Testis (tissue), 3 donors: ENCODE results near the gene MET. TPM values are rescaled to one million over a fixed set of nuclear protein-coding genes. Genes with fewer than 3 reads are reported as not detected.

Source experiments
- DNase-seq: peaks from one replicate; pipeline ENCODE4 v3.0.0-alpha.2; 2019
- H3K27ac ChIP-seq, 2 donors: fragments of 200-600 bp; sonication (generic); one replicate each; pipeline ENCODE4 v1.5.1; 2019
- H3K27me3 ChIP-seq: fragments of 200-600 bp; sonication (generic); one replicate; pipeline ENCODE4 v1.5.1; 2019
- H3K36me3 ChIP-seq: fragments of 200-600 bp; sonication (generic); one replicate; pipeline ENCODE4 v1.5.1; 2017; ENCODE audit warnings: low read depth; ENCODE audit errors: missing control alignments
- H3K4me1 ChIP-seq: fragments of 200-600 bp; sonication (generic); one replicate; pipeline ENCODE4 v1.5.1; 2019
- H3K4me3 ChIP-seq, 2 donors: fragments of 200-600 bp; sonication (generic); one replicate each; pipeline ENCODE4 v1.5.1; 2017 to 2019
- H3K9me3 ChIP-seq: fragments of 200-600 bp; sonication (generic); one replicate; pipeline ENCODE4 v1.5.1; 2017
- CTCF ChIP-seq, 3 experiments: fragments of 450-650 bp in 2 of 3; fragments of 200-600 bp in 1 of 3; sonication (generic) in 1 of 3; IDR thresholded peaks; one replicate each; pipeline ENCODE4 v1.5.1; 2016 to 2019; ENCODE audit warnings: antibody characterized with exemption in 3 of 3, mild to moderate bottlenecking in 2 of 3, moderate library complexity in 1 of 3
- POLR2A ChIP-seq: fragments of 450-650 bp; IDR thresholded peaks from one replicate; pipeline ENCODE4 v1.6.1; 2017; ENCODE audit warnings: antibody characterized with exemption, mild to moderate bottlenecking, moderate library complexity
- WGBS, 2 donors: methylation state at CpG; one replicate each; pipeline ENCODE4 v1.1.5; 2018; 5-methylcytosine and 5-hydroxymethylcytosine counted together
- intact Hi-C: fragments of 100-400 bp; cut with DNase I; formaldehyde crosslinking; loops from one replicate; pipeline ENCODE4 v1.15.1; 2023; ENCODE audit warnings: low total_unique reads
- polyA plus RNA-seq: library from polyadenylated mRNA; stranded (reverse); fragments of 350-450 nt; fragmentation: Illumina TruSeq; extraction: RNeasy Lipid Tissue Mini Kit (QIAGEN cat#74804); gene quantifications from one replicate; pipeline ENCODE4 v1.2.3, GENCODE V29; 2014; ENCODE audit warnings: low read depth, low replicate concordance; ENCODE audit not compliant: insufficient read depth
- total RNA-seq, 2 donors: library from RNA; depleted of rRNA; stranded (reverse); fragments of >200 nt; gene quantifications; one replicate each; pipeline ENCODE4 v1.2.3, GENCODE V29; 2016

MET gene
- total and polyA plus RNA-seq, 3 donors from 2014 or later = 2.0 to 3.9 (median 3.2) TPM

DNA sequence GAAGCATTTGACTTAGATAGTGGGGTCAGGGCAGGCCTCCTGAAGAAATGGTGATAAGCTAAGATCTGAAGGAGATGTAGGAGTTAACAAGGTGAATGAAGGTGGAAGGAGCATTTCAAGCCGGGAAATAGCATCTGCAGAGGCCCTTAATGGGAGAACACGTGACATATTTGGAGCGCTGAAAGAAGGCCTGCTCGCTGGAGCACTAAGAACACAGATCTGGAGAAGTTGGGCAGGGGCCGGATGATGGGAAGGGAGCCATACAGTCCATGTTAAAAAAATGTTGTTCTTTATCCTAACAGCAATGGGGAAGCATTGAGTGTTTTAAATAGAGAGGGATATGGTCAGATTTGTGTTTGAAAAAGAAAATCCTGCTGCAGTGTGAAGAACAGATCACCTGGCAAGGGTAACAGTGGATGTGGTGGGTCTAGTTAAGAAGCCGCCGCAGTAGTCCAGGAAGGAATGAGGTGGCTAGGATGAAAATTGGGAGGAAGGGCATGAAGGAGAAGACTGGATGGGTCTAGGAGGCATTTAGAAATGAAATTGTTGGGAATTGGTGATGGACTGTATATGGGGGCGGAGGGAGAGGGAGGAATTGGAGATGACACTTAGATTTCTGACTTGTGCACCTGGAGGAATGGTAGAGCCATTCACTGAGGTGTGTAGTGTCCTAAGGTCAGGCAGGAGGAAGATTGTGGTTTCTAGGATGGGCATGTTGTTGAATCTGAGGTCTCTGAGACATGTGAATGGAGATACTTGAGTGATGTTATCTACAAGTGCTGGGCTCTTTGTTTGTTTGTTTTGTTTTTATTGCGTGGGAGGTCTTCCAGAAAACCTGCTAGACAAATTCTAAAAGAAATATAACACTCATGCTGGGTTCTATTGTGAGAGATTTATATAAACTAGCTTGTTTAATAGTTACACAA is 58.4 kb downstream of the MET start:
- DNase-seq = no peak
- TF ChIP-seq POLR2A (no peak), CTCF (IDR thresholded peaks at IDR 0.05) (no peak)
- WGBS, 2 donors = 90 to 91% methylated on average over 9 of the region's 9 CpGs
- Histone ChIP-seq H3K9me3 (no peaks in the 10 kb centered on the region), H3K4me1 (no peaks in the 10 kb centered on the region), H3K27ac (no peak overlapping the region), H3K4me3 (no peak overlapping the region), H3K36me3 (no peaks in the 10 kb centered on the region), H3K27me3 (no peaks in the 10 kb centered on the region)
- intact Hi-C loops = no loop called here

DNA sequence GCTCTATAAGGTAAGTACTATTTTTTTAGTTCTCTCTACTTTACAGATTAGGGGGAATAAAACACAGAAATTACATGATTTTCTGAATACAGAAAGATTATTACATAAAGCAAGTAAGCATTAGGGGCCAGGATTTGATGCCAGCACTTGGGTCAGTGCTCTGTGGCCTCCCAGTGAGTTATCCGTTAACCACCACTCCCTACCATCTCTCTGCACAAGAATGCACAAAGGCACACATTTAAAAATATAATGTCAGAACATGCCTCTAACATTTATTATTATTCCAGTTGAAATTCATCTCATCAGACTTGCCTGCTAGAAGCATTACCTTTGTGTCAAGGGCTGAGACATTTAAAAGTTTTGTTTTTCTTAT is 59.0 kb downstream of the MET start:
- no peak overlapping the region for H3K4me3 ChIP-seq
- H3K27me3 ChIP-seq = no peaks in the 10 kb centered on the region
- H3K27ac ChIP-seq = no peak overlapping the region
- TF ChIP-seq POLR2A (no peak), CTCF (IDR thresholded peaks at IDR 0.05) (no peak)
- H3K9me3 ChIP-seq = no peaks in the 10 kb centered on the region
- WGBS, 2 donors = 78 to 94% methylated on average over 1 of the region's 1 CpG
- no peaks in the 10 kb centered on the region for H3K4me1 ChIP-seq
- intact Hi-C loops = no loop called here
- DNase-seq = no peak
- no peaks in the 10 kb centered on the region for H3K36me3 ChIP-seq

DNA sequence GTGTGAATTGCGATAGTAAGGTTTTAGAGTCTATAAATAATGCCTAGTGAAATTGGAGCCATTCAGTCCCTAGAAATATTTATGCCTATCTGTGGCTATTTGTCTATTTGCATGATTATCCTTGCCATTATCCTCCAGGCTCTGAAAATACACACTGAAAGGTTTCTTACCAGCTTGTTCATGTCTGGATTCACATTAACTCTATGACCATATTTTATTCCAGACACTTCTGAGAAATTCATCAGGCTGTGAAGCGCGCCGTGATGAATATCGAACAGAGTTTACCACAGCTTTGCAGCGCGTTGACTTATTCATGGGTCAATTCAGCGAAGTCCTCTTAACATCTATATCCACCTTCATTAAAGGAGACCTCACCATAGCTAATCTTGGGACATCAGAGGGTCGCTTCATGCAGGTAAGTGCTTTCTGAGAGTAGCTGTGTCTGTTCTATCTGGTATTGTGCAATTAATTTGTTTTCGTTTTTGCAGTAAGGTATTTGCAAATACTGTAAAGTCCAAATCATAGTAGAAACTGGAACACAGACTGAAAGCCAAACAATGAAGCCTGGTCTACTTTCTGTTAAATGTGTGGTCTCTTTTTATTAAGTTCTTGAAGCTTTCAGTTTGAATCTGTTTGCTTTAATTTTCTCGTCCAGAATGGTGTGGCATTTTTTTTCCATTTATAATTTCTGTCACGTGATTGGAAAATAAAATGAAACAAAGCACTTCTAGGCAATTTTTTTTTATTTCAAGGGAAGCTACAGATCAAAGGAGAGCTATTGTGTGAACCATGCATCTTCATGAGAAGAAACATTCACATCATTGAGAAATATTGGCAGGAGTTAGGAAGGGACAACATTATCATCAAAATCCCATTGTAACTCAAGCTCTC is 59.7 kb downstream of the MET start:
- no peaks in the 10 kb centered on the region for H3K4me1 ChIP-seq
- no peak overlapping the region for H3K4me3 ChIP-seq
- H3K9me3 ChIP-seq = no peaks in the 10 kb centered on the region
- intact Hi-C loops = no loop called here
- DNase-seq = no peak
- H3K27ac ChIP-seq = no peak overlapping the region
- 90% methylated on average over 12 of the region's 12 CpGs for WGBS, 2 donors
- no peaks in the 10 kb centered on the region for H3K27me3 ChIP-seq
- no peak for TF ChIP-seq POLR2A
- no peak for TF ChIP-seq CTCF (IDR thresholded peaks at IDR 0.05)
- H3K36me3 ChIP-seq = no peaks in the 10 kb centered on the region

GRCh38 chr7:116732788-116733694 is 61.0 kb downstream of the MET start:
- Histone ChIP-seq H3K4me1 (no peaks in the 10 kb centered on the region), H3K27me3 (no peaks in the 10 kb centered on the region), H3K36me3 (no peaks in the 10 kb centered on the region), H3K4me3 (no peak overlapping the region), H3K27ac (no peak overlapping the region), H3K9me3 (no peaks in the 10 kb centered on the region)
- 80 to 90% methylated on average over 7 of the region's 7 CpGs for WGBS, 2 donors
- intact Hi-C loops = no loop called here
- TF ChIP-seq CTCF (IDR thresholded peaks at IDR 0.05) (no peak), POLR2A (no peak)
- DNase-seq = no peak
